PC-3 (cell line): ENCODE data around the gene SMG9.

Experiments
- EZH2 ChIP-seq: fragments of 300-600 bp; sonication (generic); IDR thresholded peaks from one replicate; pipeline ENCODE4 v1.6.1; 2017; ENCODE audit warnings: antibody characterized with exemption, mild to moderate bottlenecking, low read length; ENCODE audit not compliant: unreplicated experiment
- EZH2phosphoT487 ChIP-seq: fragments of 300-600 bp; sonication (generic); IDR thresholded peaks from 2 replicates; pipeline ENCODE4 v1.6.1; 2018; ENCODE audit warnings: mild to moderate bottlenecking, antibody characterized with exemption, low read length, borderline replicate concordance
- TF ChIP-seq, protein P1 (sequence below): fragments of 300-600 bp; sonication (generic); conservative IDR thresholded peaks from 2 replicates; pipeline ENCODE4 v1.5.1; 2017; ENCODE audit warnings: antibody characterized with exemption, low read depth, mild to moderate bottlenecking, low read length

- TF ChIP-seq, protein P1, sequence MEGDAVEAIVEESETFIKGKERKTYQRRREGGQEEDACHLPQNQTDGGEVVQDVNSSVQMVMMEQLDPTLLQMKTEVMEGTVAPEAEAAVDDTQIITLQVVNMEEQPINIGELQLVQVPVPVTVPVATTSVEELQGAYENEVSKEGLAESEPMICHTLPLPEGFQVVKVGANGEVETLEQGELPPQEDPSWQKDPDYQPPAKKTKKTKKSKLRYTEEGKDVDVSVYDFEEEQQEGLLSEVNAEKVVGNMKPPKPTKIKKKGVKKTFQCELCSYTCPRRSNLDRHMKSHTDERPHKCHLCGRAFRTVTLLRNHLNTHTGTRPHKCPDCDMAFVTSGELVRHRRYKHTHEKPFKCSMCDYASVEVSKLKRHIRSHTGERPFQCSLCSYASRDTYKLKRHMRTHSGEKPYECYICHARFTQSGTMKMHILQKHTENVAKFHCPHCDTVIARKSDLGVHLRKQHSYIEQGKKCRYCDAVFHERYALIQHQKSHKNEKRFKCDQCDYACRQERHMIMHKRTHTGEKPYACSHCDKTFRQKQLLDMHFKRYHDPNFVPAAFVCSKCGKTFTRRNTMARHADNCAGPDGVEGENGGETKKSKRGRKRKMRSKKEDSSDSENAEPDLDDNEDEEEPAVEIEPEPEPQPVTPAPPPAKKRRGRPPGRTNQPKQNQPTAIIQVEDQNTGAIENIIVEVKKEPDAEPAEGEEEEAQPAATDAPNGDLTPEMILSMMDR: no peak
- TF ChIP-seq EZH2phosphoT487 (no peak), EZH2 (no peak)
Measured at GRCh38 chr19:43690890-43691289, 63.9 kb downstream of the SMG9 start.
